NCI-H524 treated with DMSO at 0.1 percent for 48 hours (cell line): ENCODE results near the gene C1GALT1C1L.
"Not testable (repeated sequence)": the region's sequence is repeated elsewhere in the genome, so short reads cannot be mapped to it uniquely, and the experiment has no call there.

ENCODE experiments used
- DNase-seq: peaks from one replicate; lab custom pipeline; 2025; lab: John Stamatoyannopoulos, UW

The C1GALT1C1L gene

GRCh38 chr2:43676322-43677050 lies at the start of gene C1GALT1C1L:
C1GALT1C1L (minus strand) TSS chr2:43676429; CDS start chr2:43676322, 107 bp downstream.
- DNase-seq, result peak; percentile 19

GRCh38 chr2:43725711-43726246 lies 49.5 kb upstream of the C1GALT1C1L start:
- no peak for DNase-seq

GRCh38 chr2:43724728-43725526 lies 48.7 kb upstream of the C1GALT1C1L start:
- DNase-seq, result no peak

GRCh38 chr2:43718530-43719124 lies 42.4 kb upstream of the C1GALT1C1L start:
- DNase-seq, result no peak

- DNase-seq, result no peak
Measured at GRCh38 chr2:43717322-43717721, 41.1 kb upstream of the C1GALT1C1L start.

GRCh38 chr2:43715300-43716098 lies 39.3 kb upstream of the C1GALT1C1L start:
- DNase-seq, result no peak

GRCh38 chr2:43714164-43714563 lies 37.9 kb upstream of the C1GALT1C1L start:
- no peak for DNase-seq

GRCh38 chr2:43710866-43711265 lies 34.6 kb upstream of the C1GALT1C1L start:
- no peak for DNase-seq

- DNase-seq, result no peak
Measured at GRCh38 chr2:43708891-43709290, 32.7 kb upstream of the C1GALT1C1L start.

GRCh38 chr2:43708178-43708577 lies 31.9 kb upstream of the C1GALT1C1L start:
- no peak for DNase-seq

GRCh38 chr2:43707255-43708015 lies 31.2 kb upstream of the C1GALT1C1L start:
- DNase-seq, result no peak

- DNase-seq, result peak; percentile 60
Measured at GRCh38 chr2:43701111-43701510, 24.9 kb upstream of the C1GALT1C1L start.

- DNase-seq, result no peak
Measured at GRCh38 chr2:43699761-43700160, 23.5 kb upstream of the C1GALT1C1L start.

GRCh38 chr2:43698140-43698539 lies 21.9 kb upstream of the C1GALT1C1L start:
- not testable (repeated sequence) for DNase-seq

GRCh38 chr2:43692428-43692994 lies 16.3 kb upstream of the C1GALT1C1L start:
- no peak for DNase-seq

- DNase-seq, result no peak
Measured at GRCh38 chr2:43689999-43690398, 13.8 kb upstream of the C1GALT1C1L start.

- no peak for DNase-seq
Measured at GRCh38 chr2:43685357-43685756, 9.1 kb upstream of the C1GALT1C1L start.

- DNase-seq, result not testable (repeated sequence)
Measured at GRCh38 chr2:43677783-43678182, 1.6 kb upstream of the C1GALT1C1L start.

GRCh38 chr2:43675646-43676321 lies 445 bp downstream of the C1GALT1C1L start:
- DNase-seq, result no peak

GRCh38 chr2:43657241-43657640 lies 19.0 kb downstream of the C1GALT1C1L start:
- no peak for DNase-seq
